Pancreas (tissue), 10 donors: ENCODE data around the gene SART1. TPM values are rescaled to one million over a fixed set of nuclear protein-coding genes. Genes with fewer than 3 reads are reported as not detected.
A peak's percentile ranks its signal among the peaks of the same experiment; 100 is the strongest.
"Not testable (repeated sequence)": the region's sequence is repeated elsewhere in the genome, so short reads cannot be mapped to it uniquely, and the experiment has no call there.

Experiments used
- ATAC-seq, 4 donors: fragments of 200-7000 bp; cut with Tn5 transposase; one replicate each; pipeline versions ENCODE4 v1.8.0 to v1.9.1; 2020; ENCODE audit warnings: mild to moderate bottlenecking in 4 of 4, moderate library complexity in 4 of 4
- DNase-seq, 6 donors: peaks; one replicate each; pipeline ENCODE4 v3.0.0-alpha.2; 2020
- FAIRE-seq: peaks from 2 replicates; lab custom pipeline; 2012; peaks lifted over from hg19 to GRCh38; lab: Jason Lieb, UNC
- H3K27ac ChIP-seq, 4 donors: fragments of 200-600 bp; sonication (generic); 1 replicate in 3 of 4; 2 replicates in 1 of 4; pipeline versions ENCODE4 v1.5.0 to v1.8.0; 2020
- H3K27me3 ChIP-seq, 4 donors: fragments of 200-600 bp; one replicate each; pipeline ENCODE4 v1.8.0; 2021
- H3K36me3 ChIP-seq, 3 donors: fragments of 200-600 bp; sonication (generic) in 1 of 3; one replicate each; pipeline versions ENCODE4 v1.5.0 to v1.8.0; 2020 to 2021
- H3K4me1 ChIP-seq, 3 donors: fragments of 200-600 bp; one replicate each; pipeline ENCODE4 v1.8.0; 2021
- H3K4me3 ChIP-seq, 4 donors: fragments of 200-600 bp; sonication (generic) in 2 of 4; one replicate each; pipeline versions ENCODE4 v1.5.0 to v1.8.0; 2020 to 2021
- H3K9me3 ChIP-seq, 4 donors: fragments of 200-600 bp; one replicate each; pipeline ENCODE4 v1.8.0; 2021
- CTCF ChIP-seq, 4 donors: fragments of 200-600 bp; sonication (generic) in 3 of 4; IDR thresholded peaks; one replicate each; pipeline versions ENCODE4 v1.5.0 to v1.8.0; 2021; ENCODE audit warnings: antibody characterized with exemption in 4 of 4
- WGBS, 2 donors: extraction: QIAGEN DNeasy Blood & Tissue Kit; methylation state at CpG; one replicate each; pipeline ENCODE4 v1.1.7; 2013; 5-methylcytosine and 5-hydroxymethylcytosine counted together
- intact Hi-C, 3 donors: fragments of 100-400 bp; cut with DNase I; formaldehyde crosslinking; loops; one replicate each; pipeline versions ENCODE4 v1.11.1 to v1.14.2; 2022
- polyA plus RNA-seq, 2 donors: library from polyadenylated mRNA; stranded (reverse); fragments of 200-250 nt; gene quantifications; one replicate each; pipeline ENCODE4 v1.2.3, GENCODE V29; 2013
- total RNA-seq, 6 donors: library from RNA; stranded (reverse); fragmentation: NEBNext Ultra II Directional in 4 of 6; extraction: Animal tissue kit (Norgen Biotek cat#: 25700) in 4 of 6; gene quantifications; one replicate each; pipeline versions ENCODE4 v1.2.1 to v1.2.4, GENCODE V29; 2021 to 2023
- donor health status: healthy with polysubstance abuse.
- donor health status: DM: no; HTN: no; CAD: no; lungs with moderate emphysema.
- donor health status: DM: no; HTN: no; CAD: no.
- donor health status: control.
- donor health status: control.
- donor health status: Bipolar disorder and iron deficiency.
- donor health status: DM: yes; HTN: yes; CAD: no.
- donor health status: DM: no; HTN: no; CAD: no.
- donor health status: DM: no; HTN: no; CAD: no.
- donor health status: DM: yes; HTN: yes; CAD: no.

SART1 gene
- total and polyA plus RNA-seq, 8 donors: 19.2 to 98.5 (median 25.5) TPM

GRCh38 chr11:66020618-66021357, 59.3 kb downstream of the SART1 start:
- H3K36me3 ChIP-seq: no peaks in the 10 kb centered on the region
- H3K9me3 ChIP-seq: no peaks in the 10 kb centered on the region
- 77 to 86% methylated on average over 24 to 25 of the region's 25 CpGs for WGBS, 2 donors
- no peak overlapping the region for H3K27ac ChIP-seq
- no peak for TF ChIP-seq CTCF (IDR thresholded peaks at IDR 0.05)
- H3K27me3 ChIP-seq: no peaks in the 10 kb centered on the region
- peak in 2 of 4 donors; percentile 53 to 54 for ATAC-seq
- intact Hi-C loops: no loop called here
- FAIRE-seq: no peak
- H3K4me1 ChIP-seq: peaks cover 0 to 3% (median 0%) of the 10 kb centered on the region in 3 donors
- DNase-seq: no peak
- no peak overlapping the region for H3K4me3 ChIP-seq

- no peaks in the 10 kb centered on the region for H3K27me3 ChIP-seq
- no peaks in the 10 kb centered on the region for H3K9me3 ChIP-seq
- peaks cover 0 to 3% (median 0%) of the 10 kb centered on the region in 3 donors for H3K4me1 ChIP-seq
- peak; percentile 81 to 99 (median 98) for TF ChIP-seq CTCF (IDR thresholded peaks at IDR 0.05)
- DNase-seq (peak; percentile 37 to 94 (median 74)), FAIRE-seq (no peak), ATAC-seq (peak; percentile 85 to 97 (median 94))
- no peaks in the 10 kb centered on the region for H3K36me3 ChIP-seq
- H3K27ac ChIP-seq: no peak overlapping the region
- intact Hi-C loops: no loop called here
- H3K4me3 ChIP-seq: peak overlapping the region in 1 of 4 donors; percentile 26
- WGBS, 2 donors: 13 to 19% methylated on average over 42 to 46 of the region's 46 CpGs
Measured at GRCh38 chr11:66022401-66023185, 61.1 kb downstream of the SART1 start.

DNA sequence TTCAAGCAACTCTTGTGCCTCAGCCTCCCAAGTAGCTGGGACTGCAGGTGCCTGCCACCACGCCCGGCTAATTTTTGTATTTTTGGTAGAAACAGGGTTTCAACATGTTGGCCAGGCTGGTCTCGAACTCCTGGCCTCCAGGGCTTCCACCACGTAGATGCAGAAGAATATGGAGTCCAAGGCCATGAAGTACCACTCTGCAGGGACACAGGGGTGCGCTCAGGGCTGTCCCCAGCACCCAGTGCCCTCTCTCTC, 61.6 kb downstream of the SART1 start:
- DNase-seq, H3K36me3 ChIP-seq, H3K4me3 ChIP-seq, H3K27ac ChIP-seq, H3K27me3 ChIP-seq, ATAC-seq, H3K4me1 ChIP-seq, FAIRE-seq, intact Hi-C loops, H3K9me3 ChIP-seq: not testable (repeated sequence)
- 51 to 56% methylated on average over 5 of the region's 5 CpGs for WGBS, 2 donors

DNA sequence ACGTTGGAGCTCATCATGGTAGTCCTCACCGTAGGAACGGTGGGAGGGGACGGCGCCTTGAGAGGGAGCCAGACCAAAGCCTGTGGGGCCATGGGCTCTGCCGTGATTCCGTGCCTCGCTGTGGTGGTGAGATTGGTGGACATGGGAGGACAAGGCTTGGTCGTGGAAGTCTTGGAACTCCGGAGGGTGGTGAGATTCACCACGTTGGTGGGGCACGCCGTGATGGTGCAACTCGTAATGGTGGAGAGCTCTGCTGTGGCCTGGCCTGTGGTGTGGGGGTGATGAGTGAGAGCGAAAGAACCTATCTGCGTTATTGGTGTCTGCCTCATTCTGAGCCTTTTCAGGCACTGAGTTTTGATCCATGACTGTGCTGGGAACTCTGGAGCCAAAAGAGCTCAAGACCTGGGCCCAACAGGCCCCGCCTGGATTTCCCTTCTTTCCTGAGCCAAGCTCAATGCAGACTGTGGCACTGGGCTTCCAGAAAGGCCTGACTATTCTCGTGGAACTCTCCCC, 64.5 kb downstream of the SART1 start, which contains the start of gene CATSPER1:
Gene CATSPER1, minus strand, starts transcription at position 463 of the 513 bp plus-strand sequence. Its CDS starts 100 bp downstream, at position 363.
- FAIRE-seq (no peak), DNase-seq (no peak), ATAC-seq (no peak)
- Histone ChIP-seq H3K36me3 (no peaks in the 10 kb centered on the region), H3K9me3 (no peaks in the 10 kb centered on the region), H3K27ac (no peak within 1 kb of the TSS), H3K27me3 (no peaks in the 10 kb centered on the region), H3K4me1 (peaks cover 0 to 3% (median 0%) of the 10 kb centered on the region in 3 donors), H3K4me3 (no peak within 1 kb of the TSS)
- no peak for TF ChIP-seq CTCF (IDR thresholded peaks at IDR 0.05)
- WGBS, 2 donors: 78 to 79% methylated on average over 18 of the region's 18 CpGs
- intact Hi-C loops: no loop called here

Other genes with a start within 250 kb of the SART1 start
- 10 to 100 TPM; 26.5 to 39.8 (median 35.0) TPM for gene KAT5, start 249.5 kb upstream of the SART1 start, total RNA-seq
- 10 to 100 TPM; 79.6 to 99.6 TPM for gene KAT5, start 249.5 kb upstream of the SART1 start, polyA plus RNA-seq
- gene RNASEH2C, start 240.9 kb upstream of the SART1 start, total RNA-seq: 10 to 100 TPM; 16.1 to 29.3 (median 20.4) TPM
- 10 to 100 TPM; 37.1 to 49.3 TPM for gene RNASEH2C, start 240.9 kb upstream of the SART1 start, polyA plus RNA-seq
- 10 to 100 TPM; 10.2 to 12.7 (median 11.5) TPM for gene AP5B1, start 180.8 kb upstream of the SART1 start, total RNA-seq
- gene AP5B1, start 180.8 kb upstream of the SART1 start, polyA plus RNA-seq: 10 to 100 TPM in 1 of 2 donors, 1 to 10 TPM in 1; 4.2 to 10.4 TPM
- gene OVOL1, start 174.7 kb upstream of the SART1 start, total RNA-seq: 1 to 10 TPM; 1.1 to 5.6 (median 1.8) TPM
- 1 to 10 TPM; 1.9 TPM for gene OVOL1, start 174.7 kb upstream of the SART1 start, polyA plus RNA-seq
- gene SNX32, start 127.8 kb upstream of the SART1 start, total RNA-seq: under 1 TPM in 4 of 6 donors, not detected in 2; 0.12 to 0.75 (median 0.43) TPM
- under 1 TPM; 0.23 to 0.30 TPM for gene SNX32, start 127.8 kb upstream of the SART1 start, polyA plus RNA-seq
- 100 to 1,000 TPM in 4 of 6 donors, 10 to 100 TPM in 2; 87.8 to 311 (median 148) TPM for gene CFL1, start 103.6 kb upstream of the SART1 start, total RNA-seq
- gene CFL1, start 103.6 kb upstream of the SART1 start, polyA plus RNA-seq: 100 to 1,000 TPM; 164 to 231 TPM
- 10 to 100 TPM; 12.7 to 29.5 (median 18.0) TPM for gene MUS81, start 101.3 kb upstream of the SART1 start, total RNA-seq
- gene MUS81, start 101.3 kb upstream of the SART1 start, polyA plus RNA-seq: 10 to 100 TPM; 60.7 to 62.6 TPM
- gene EFEMP2, start 88.9 kb upstream of the SART1 start, total RNA-seq: 10 to 100 TPM; 11.3 to 40.6 (median 14.9) TPM
- gene EFEMP2, start 88.9 kb upstream of the SART1 start, polyA plus RNA-seq: 10 to 100 TPM; 38.3 to 51.0 TPM
- gene CTSW, start 81.9 kb upstream of the SART1 start, total RNA-seq: under 1 TPM in 5 of 6 donors, not detected in 1; 0.14 to 0.72 (median 0.46) TPM
- gene CTSW, start 81.9 kb upstream of the SART1 start, polyA plus RNA-seq: under 1 TPM; 0.31 to 0.65 TPM
- 10 to 100 TPM; 18.0 to 28.5 (median 22.7) TPM for gene FIBP, start 73.3 kb upstream of the SART1 start, total RNA-seq
- 10 to 100 TPM; 35.0 to 56.2 TPM for gene FIBP, start 73.3 kb upstream of the SART1 start, polyA plus RNA-seq
- 10 to 100 TPM in 3 of 6 donors, 1 to 10 TPM in 3; 7.7 to 18.9 (median 10.1) TPM for gene CCDC85B, start 71.1 kb upstream of the SART1 start, total RNA-seq
- gene CCDC85B, start 71.1 kb upstream of the SART1 start, polyA plus RNA-seq: 10 to 100 TPM; 13.8 to 22.4 TPM
- gene FOSL1, start 61.3 kb upstream of the SART1 start, total RNA-seq: 1 to 10 TPM in 1 of 6 donors, under 1 TPM in 5; 0.19 to 1.2 (median 0.45) TPM
- gene FOSL1, start 61.3 kb upstream of the SART1 start, polyA plus RNA-seq: 1 to 10 TPM; 2.2 to 4.3 TPM
- 10 to 100 TPM; 10.2 to 19.4 (median 13.4) TPM for gene C11orf68, start 42.7 kb upstream of the SART1 start, total RNA-seq
- 10 to 100 TPM; 14.3 to 20.8 TPM for gene C11orf68, start 42.7 kb upstream of the SART1 start, polyA plus RNA-seq
- 10 to 100 TPM; 20.4 to 31.7 (median 25.1) TPM for gene DRAP1, start 42.3 kb upstream of the SART1 start, total RNA-seq
- gene DRAP1, start 42.3 kb upstream of the SART1 start, polyA plus RNA-seq: 10 to 100 TPM; 58.5 to 58.8 TPM
- gene TSGA10IP, start 16.3 kb upstream of the SART1 start, total RNA-seq: under 1 TPM in 1 of 6 donors, not detected in 5; 0.19 TPM
- not detected for gene TSGA10IP, start 16.3 kb upstream of the SART1 start, polyA plus RNA-seq
- 10 to 100 TPM in 5 of 6 donors, 1 to 10 TPM in 1; 9.5 to 16.0 (median 12.2) TPM for gene EIF1AD, start 40.4 kb downstream of the SART1 start, total RNA-seq
- 10 to 100 TPM; 11.6 to 14.0 TPM for gene EIF1AD, start 40.4 kb downstream of the SART1 start, polyA plus RNA-seq
- 10 to 100 TPM; 47.5 to 99.0 (median 77.4) TPM for gene BANF1, start 40.8 kb downstream of the SART1 start, total RNA-seq
- gene BANF1, start 40.8 kb downstream of the SART1 start, polyA plus RNA-seq: 100 to 1,000 TPM; 107 to 146 TPM
- under 1 TPM in 3 of 6 donors, not detected in 3; 0.22 to 0.94 (median 0.64) TPM for gene CST6, start 50.3 kb downstream of the SART1 start, total RNA-seq
- gene CST6, start 50.3 kb downstream of the SART1 start, polyA plus RNA-seq: under 1 TPM in 1 of 2 donors, not detected in 1; 0.80 TPM
- under 1 TPM in 2 of 6 donors, not detected in 4; 0.06 to 0.41 TPM for gene CATSPER1, start 64.7 kb downstream of the SART1 start, total RNA-seq
- gene CATSPER1, start 64.7 kb downstream of the SART1 start, polyA plus RNA-seq: under 1 TPM; 0.27 to 0.38 TPM
- under 1 TPM in 5 of 6 donors, not detected in 1; 0.20 to 0.83 (median 0.43) TPM for gene GAL3ST3, start 87.4 kb downstream of the SART1 start, total RNA-seq
- gene GAL3ST3, start 87.4 kb downstream of the SART1 start, polyA plus RNA-seq: 1 to 10 TPM in 1 of 2 donors, under 1 TPM in 1; 0.27 to 1.8 TPM
- 100 to 1,000 TPM in 1 of 6 donors, 10 to 100 TPM in 5; 64.4 to 118 (median 83.3) TPM for gene SF3B2, start 90.6 kb downstream of the SART1 start, total RNA-seq
- 10 to 100 TPM; 75.8 to 99.0 TPM for gene SF3B2, start 90.6 kb downstream of the SART1 start, polyA plus RNA-seq
- gene PACS1, start 108.5 kb downstream of the SART1 start, total RNA-seq: 10 to 100 TPM; 19.6 to 61.0 (median 28.8) TPM
- gene PACS1, start 108.5 kb downstream of the SART1 start, polyA plus RNA-seq: 10 to 100 TPM; 16.9 to 27.1 TPM